Stimulated activated CD8-positive, alpha-beta memory T cell treated with anti-CD3 and anti-CD28 coated beads, Interleukin-12 subunit alpha, Interleukin-12 subunit beta, amount 100 ng/mL, for 24 hours (primary cell): ENCODE measurements around the gene ADGRL3.
"Not testable (repeated sequence)": the region's sequence is repeated elsewhere in the genome, so short reads cannot be mapped to it uniquely, and the experiment has no call there.

ENCODE experiments used
- DNase-seq: peaks from one replicate; pipeline ENCODE4 v3.0.0-alpha.2; 2020; ENCODE audit errors: extremely low read depth

ADGRL3 gene

GRCh38 chr4:61638591-61638990 is 438.5 kb downstream of the ADGRL3 start:
- no peak for DNase-seq

- not testable (repeated sequence) for DNase-seq
Observed at GRCh38 chr4:61646746-61647350, 446.7 kb downstream of the ADGRL3 start.

- DNase-seq: no peak
Observed at GRCh38 chr4:61648264-61648663, 448.1 kb downstream of the ADGRL3 start.

- DNase-seq: no peak
Observed at GRCh38 chr4:61657016-61657415, 456.9 kb downstream of the ADGRL3 start.

- DNase-seq: no peak
Observed at GRCh38 chr4:61661960-61662359, 461.8 kb downstream of the ADGRL3 start.

- DNase-seq: no peak
Observed at GRCh38 chr4:61662362-61662761, 462.2 kb downstream of the ADGRL3 start.

- DNase-seq: no peak
Observed at GRCh38 chr4:61663310-61663709, 463.2 kb downstream of the ADGRL3 start.

- no peak for DNase-seq
Observed at GRCh38 chr4:61665649-61666048, 465.5 kb downstream of the ADGRL3 start.

- DNase-seq: no peak
Observed at GRCh38 chr4:61666244-61666643, 466.1 kb downstream of the ADGRL3 start.

- no peak for DNase-seq
Observed at GRCh38 chr4:61671599-61671998, 471.5 kb downstream of the ADGRL3 start.

GRCh38 chr4:61675464-61675863 is 475.3 kb downstream of the ADGRL3 start:
- no peak for DNase-seq

GRCh38 chr4:61678297-61678696 is 478.2 kb downstream of the ADGRL3 start:
- DNase-seq: no peak

- DNase-seq: no peak
Observed at GRCh38 chr4:61693520-61693919, 493.4 kb downstream of the ADGRL3 start.

- no peak for DNase-seq
Observed at GRCh38 chr4:61714387-61714911, 514.3 kb downstream of the ADGRL3 start.

GRCh38 chr4:61716426-61716825 is 516.3 kb downstream of the ADGRL3 start:
- DNase-seq: no peak

GRCh38 chr4:61723492-61723891 is 523.4 kb downstream of the ADGRL3 start:
- DNase-seq: no peak

GRCh38 chr4:61727286-61727685 is 527.2 kb downstream of the ADGRL3 start:
- DNase-seq: no peak

GRCh38 chr4:61734409-61734808 is 534.3 kb downstream of the ADGRL3 start:
- no peak for DNase-seq

- DNase-seq: no peak
Observed at GRCh38 chr4:61739887-61740286, 539.8 kb downstream of the ADGRL3 start.

- no peak for DNase-seq
Observed at GRCh38 chr4:61740886-61741285, 540.8 kb downstream of the ADGRL3 start.

- DNase-seq: no peak
Observed at GRCh38 chr4:61741327-61742096, 541.4 kb downstream of the ADGRL3 start.

GRCh38 chr4:61750810-61751209 is 550.7 kb downstream of the ADGRL3 start:
- DNase-seq: no peak

- DNase-seq: no peak
Observed at GRCh38 chr4:61752617-61753016, 552.5 kb downstream of the ADGRL3 start.
